Stimulated activated CD4-positive, alpha-beta T cell treated with anti-CD3 and anti-CD28 coated beads, Interleukin-4, amount 100 ng/mL, for 48 hours (primary cell): ENCODE results near the gene MYO1D.
"Not testable (repeated sequence)": the region's sequence is repeated elsewhere in the genome, so short reads cannot be mapped to it uniquely, and the experiment has no call there.

ENCODE experiments used
- DNase-seq, 2 donors: peaks; one replicate each; pipeline ENCODE4 v3.0.0-alpha.2; 2020; ENCODE audit warnings: low read depth in 2 of 2

The MYO1D gene

DNA sequence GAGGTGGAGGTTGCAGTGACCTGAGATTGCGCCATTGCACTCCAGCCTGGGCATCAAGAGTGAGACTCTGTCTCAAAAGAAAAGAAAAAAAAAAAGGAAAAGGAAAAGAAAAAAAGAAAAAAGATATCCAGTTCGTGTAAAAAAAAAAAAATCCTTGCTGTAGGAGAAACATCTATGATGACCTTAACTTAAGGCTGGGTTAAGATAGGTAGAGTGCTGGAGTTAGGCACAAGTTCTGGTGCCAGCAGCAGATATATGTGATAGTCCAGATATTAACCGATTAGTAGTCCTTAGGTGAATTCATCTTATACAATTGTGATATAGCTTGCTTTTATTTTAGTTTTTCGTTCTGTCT, 415.4 kb downstream of the MYO1D start:
- no peak for DNase-seq

DNA sequence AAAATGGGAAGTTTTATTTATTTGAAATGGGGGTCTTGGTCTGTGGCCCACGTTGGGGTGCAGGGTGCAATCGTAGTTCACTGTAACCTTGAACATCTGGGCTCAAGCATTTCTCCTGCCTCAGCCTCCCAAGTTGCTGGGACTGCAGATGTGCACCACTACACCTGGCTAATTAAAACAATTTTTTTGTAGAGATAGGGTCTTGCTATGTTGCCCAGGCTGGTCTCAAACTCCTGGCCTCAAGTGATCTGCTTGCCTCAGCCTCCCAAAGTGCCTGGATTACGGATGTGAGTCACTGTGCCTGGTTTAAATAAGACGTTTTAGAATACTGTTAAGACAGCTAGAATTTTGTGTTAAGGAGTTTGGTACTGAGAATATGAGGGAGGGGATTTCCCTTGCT, 416.9 kb downstream of the MYO1D start:
- no peak for DNase-seq

- DNase-seq: no peak
Observed at GRCh38 chr17:32458371-32458770, 418.6 kb downstream of the MYO1D start.

DNA sequence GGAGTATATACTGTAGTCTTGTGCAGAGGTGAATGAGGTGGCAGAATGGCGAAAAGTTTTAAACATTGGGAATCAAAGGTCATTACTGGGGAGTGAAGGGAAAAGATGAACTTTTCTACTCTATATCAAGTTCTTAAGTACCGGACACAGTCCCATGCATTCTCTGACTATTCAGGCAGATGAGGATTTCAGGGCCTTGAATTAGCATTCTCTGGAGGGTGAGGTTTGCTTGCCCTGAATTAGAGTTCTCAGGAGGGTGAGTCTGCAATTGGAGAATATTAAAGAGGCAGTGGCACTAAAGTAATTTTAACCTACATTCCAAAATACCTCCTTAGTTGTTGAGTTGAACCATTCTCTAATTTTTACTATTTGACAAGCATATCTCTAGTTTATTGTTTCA, 423.6 kb downstream of the MYO1D start:
- DNase-seq: no peak

GRCh38 chr17:32452281-32452680, 424.6 kb downstream of the MYO1D start:
- DNase-seq: no peak

DNA sequence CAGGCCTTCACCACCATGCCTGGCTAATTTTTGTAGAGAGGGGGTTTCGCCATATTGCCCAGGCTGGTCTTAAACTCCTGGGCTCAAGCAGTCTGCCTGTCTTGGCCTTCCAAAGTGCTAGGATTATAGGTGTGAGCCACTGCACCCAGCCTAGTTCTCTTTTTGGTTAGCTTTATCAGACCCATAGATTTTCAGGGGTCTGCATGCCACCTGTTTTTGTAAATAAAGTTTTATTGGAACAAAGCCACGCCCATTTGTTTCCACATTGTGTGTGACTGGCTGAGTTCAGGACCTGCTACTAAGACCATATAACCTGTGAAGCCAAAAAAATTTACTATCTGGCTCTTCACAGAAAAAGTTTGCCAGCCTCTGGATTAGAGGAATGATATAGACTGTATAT, 425.0 kb downstream of the MYO1D start:
- DNase-seq: no peak

- not testable (repeated sequence) for DNase-seq
Observed at GRCh38 chr17:32450379-32450778, 426.5 kb downstream of the MYO1D start.

GRCh38 chr17:32449963-32450362, 427.0 kb downstream of the MYO1D start:
- no peak for DNase-seq

- no peak for DNase-seq
Observed at GRCh38 chr17:32446949-32447348, 430.0 kb downstream of the MYO1D start.

DNA sequence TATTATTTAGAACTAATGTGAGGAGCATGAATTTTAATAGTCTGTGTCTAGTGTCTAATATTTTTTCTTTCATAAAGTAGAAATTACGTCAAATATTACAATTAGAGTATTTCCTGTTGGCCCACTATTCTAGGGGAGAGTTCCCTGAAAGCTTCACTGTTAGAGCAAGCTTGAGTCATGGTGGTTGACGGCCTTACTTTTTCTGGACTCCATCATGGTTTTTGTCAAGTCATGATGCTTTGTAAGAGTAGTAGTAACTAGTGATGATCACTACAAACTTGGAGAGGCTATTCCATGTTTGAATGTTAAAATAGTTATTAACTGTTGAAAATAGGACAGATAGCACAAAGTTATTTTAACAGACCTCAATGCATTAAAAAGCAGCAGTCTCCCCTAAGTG, 431.0 kb downstream of the MYO1D start:
- DNase-seq: no peak

DNA sequence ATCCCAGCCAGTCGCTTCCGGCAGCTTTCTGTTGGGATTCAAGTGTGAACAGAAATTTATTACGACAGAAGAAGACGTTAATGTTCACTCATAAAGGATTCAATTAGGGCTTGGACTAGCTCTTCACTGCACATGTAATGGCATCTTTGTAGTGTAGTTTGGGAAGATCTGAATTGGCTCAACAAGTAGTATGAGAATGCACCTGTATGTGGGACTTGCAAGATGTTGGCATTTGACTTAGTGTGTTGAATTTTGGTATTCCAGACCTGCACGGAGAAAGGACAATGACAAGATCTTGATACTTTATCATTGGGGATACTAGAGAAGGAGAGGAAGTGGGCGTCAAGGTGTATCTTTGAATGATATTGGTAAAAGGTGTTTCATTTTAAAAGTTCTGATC, 431.4 kb downstream of the MYO1D start:
- no peak for DNase-seq

GRCh38 chr17:32445074-32445415, 431.9 kb downstream of the MYO1D start:
- DNase-seq: peak; percentile 19 to 21

GRCh38 chr17:32444301-32445073, 432.4 kb downstream of the MYO1D start, which contains the start of gene PSMD11:
PSMD11 (plus strand) TSS chr17:32444510; CDS start chr17:32444524, 14 bp downstream.
- peak; percentile 99 for DNase-seq

GRCh38 chr17:32443827-32444300, 433.1 kb downstream of the MYO1D start:
- no peak for DNase-seq
